ENCODE results near the gene PIAS4.

GRCh38 chr19:3964256-3965194, 43.0 kb upstream of the PIAS4 start:
- TF ChIP-seq POLR2A (IDR thresholded peaks at IDR 0.05) (no peak), CTCF (IDR thresholded peaks at IDR 0.05) (no peak)
